OCI-LY3 (cell line): ENCODE data around the gene ACTR1A.

Experiments
- EZH2phosphoT487 ChIP-seq: fragments of 200-600 bp; shearing (Covaris generic); IDR thresholded peaks from 2 replicates; pipeline ENCODE4 v1.6.1; 2018; ENCODE audit warnings: antibody characterized with exemption, mixed run types, low read depth
- TF ChIP-seq, protein P1 (sequence below): fragments of 200-600, 300-600 bp; sonication (generic); IDR thresholded peaks from 2 replicates; pipeline ENCODE4 v1.5.1; 2014; ENCODE audit warnings: antibody characterized with exemption, low read length, low read depth

DNA sequence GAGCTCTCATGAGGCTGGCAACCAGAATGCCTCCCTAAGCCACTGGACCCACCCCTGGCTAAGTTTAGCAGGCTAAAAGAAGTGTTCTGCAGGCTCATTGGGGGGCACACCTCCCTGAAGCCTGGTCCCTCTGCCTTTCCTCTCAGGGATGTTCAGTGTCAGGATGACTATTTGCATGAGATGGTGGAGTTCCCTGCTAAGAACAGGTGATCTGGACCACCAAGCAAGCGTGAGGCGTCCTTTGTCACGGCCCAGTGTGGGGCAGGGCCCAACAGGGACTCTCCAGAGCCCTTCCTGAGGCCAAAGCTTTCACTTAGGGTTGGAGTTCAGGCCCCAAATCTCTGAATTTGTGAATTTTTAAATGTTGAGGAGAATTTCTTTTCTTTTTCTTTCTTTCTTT lies 13.2 kb upstream of the ACTR1A start:
- TF ChIP-seq, protein P1, sequence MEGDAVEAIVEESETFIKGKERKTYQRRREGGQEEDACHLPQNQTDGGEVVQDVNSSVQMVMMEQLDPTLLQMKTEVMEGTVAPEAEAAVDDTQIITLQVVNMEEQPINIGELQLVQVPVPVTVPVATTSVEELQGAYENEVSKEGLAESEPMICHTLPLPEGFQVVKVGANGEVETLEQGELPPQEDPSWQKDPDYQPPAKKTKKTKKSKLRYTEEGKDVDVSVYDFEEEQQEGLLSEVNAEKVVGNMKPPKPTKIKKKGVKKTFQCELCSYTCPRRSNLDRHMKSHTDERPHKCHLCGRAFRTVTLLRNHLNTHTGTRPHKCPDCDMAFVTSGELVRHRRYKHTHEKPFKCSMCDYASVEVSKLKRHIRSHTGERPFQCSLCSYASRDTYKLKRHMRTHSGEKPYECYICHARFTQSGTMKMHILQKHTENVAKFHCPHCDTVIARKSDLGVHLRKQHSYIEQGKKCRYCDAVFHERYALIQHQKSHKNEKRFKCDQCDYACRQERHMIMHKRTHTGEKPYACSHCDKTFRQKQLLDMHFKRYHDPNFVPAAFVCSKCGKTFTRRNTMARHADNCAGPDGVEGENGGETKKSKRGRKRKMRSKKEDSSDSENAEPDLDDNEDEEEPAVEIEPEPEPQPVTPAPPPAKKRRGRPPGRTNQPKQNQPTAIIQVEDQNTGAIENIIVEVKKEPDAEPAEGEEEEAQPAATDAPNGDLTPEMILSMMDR, result no peak
- TF ChIP-seq EZH2phosphoT487, result no peak
